ENCODE measurements around the gene TRAF2. TPM values are rescaled to one million over a fixed set of nuclear protein-coding genes. Genes with fewer than 3 reads are reported as not detected.

The TRAF2 gene
- 6.3 and 9.2 TPM in 2 replicates for total RNA-seq

GRCh38 chr9:136885950-136886578 is at the start of gene TRAF2:
TSS of gene TRAF2 (plus strand) at chr9:136886516. CDS start at chr9:136898741, 12,225 bp downstream.

GRCh38 chr9:136842380-136842948 is 43.9 kb upstream of the TRAF2 start, which contains the start of gene AJM1:
TSS of gene AJM1 (plus strand) at chr9:136842478. CDS start at chr9:136844415, 1,937 bp downstream.

GRCh38 chr9:136849038-136849959 is 37.0 kb upstream of the TRAF2 start, which contains the start of gene PHPT1:
TSS of gene PHPT1 (plus strand) at chr9:136849409. CDS start at chr9:136849431, 22 bp downstream.

GRCh38 chr9:136851941-136852663 is 34.2 kb upstream of the TRAF2 start, which contains the start of gene MAMDC4:
TSS of gene MAMDC4 (plus strand) at chr9:136852346. CDS start at chr9:136852417, 71 bp downstream.

GRCh38 chr9:136944519-136945332 is 58.4 kb downstream of the TRAF2 start, which contains the start of the genes C8G and FBXW5:
TSS of gene C8G (plus strand) at chr9:136945243. CDS start at chr9:136945321, 78 bp downstream.
TSS of gene FBXW5 (minus strand) at chr9:136944738. CDS start at chr9:136944083, 655 bp downstream.

GRCh38 chr9:136951541-136952320 is 65.4 kb downstream of the TRAF2 start, which contains the start of gene LCN12:
TSS of gene LCN12 (plus strand) at chr9:136952273. CDS start at chr9:136952328, 55 bp downstream.

Small RNA genes lying within 50 kb of the gene (small RNA-seq; reads per million reads assigned to genes)
- not detected for gene MIR4479

Other genes with a start within 250 kb of the TRAF2 start
- gene EGFL7, start 223.6 kb upstream of the TRAF2 start, total RNA-seq: 7.1 and 9.2 TPM in 2 replicates
- 28.5 and 34.9 TPM in 2 replicates for gene AGPAT2, start 199.1 kb upstream of the TRAF2 start, total RNA-seq
- 0.13 and 0.65 TPM in 2 replicates for gene DIPK1B, start 173.9 kb upstream of the TRAF2 start, total RNA-seq
- not detected in 2 replicates for gene LCN10, start 143.6 kb upstream of the TRAF2 start, total RNA-seq
- gene LCN6, start 138.0 kb upstream of the TRAF2 start, total RNA-seq: not detected in 2 replicates
- gene LCN8, start 128.3 kb upstream of the TRAF2 start, total RNA-seq: not detected in 2 replicates
- not detected in 2 replicates for gene LCN15, start 122.0 kb upstream of the TRAF2 start, total RNA-seq
- 37.4 and 42.7 TPM in 2 replicates for gene TMEM141, start 95.2 kb upstream of the TRAF2 start, total RNA-seq
- 0.26 and 0.32 TPM in 2 replicates for gene CCDC183, start 90.2 kb upstream of the TRAF2 start, total RNA-seq
- 41.4 and 60.4 TPM in 2 replicates for gene RABL6, start 78.6 kb upstream of the TRAF2 start, total RNA-seq
- 0.65 TPM in 2 replicates for gene AJM1, start 44.0 kb upstream of the TRAF2 start, total RNA-seq
- gene PHPT1, start 37.1 kb upstream of the TRAF2 start, total RNA-seq: 49.9 and 50.8 TPM in 2 replicates
- gene MAMDC4, start 34.2 kb upstream of the TRAF2 start, total RNA-seq: 0.39 and 0.76 TPM in 2 replicates
- gene EDF1, start 20.2 kb upstream of the TRAF2 start, total RNA-seq: 237 and 265 TPM in 2 replicates
- gene FBXW5, start 58.2 kb downstream of the TRAF2 start, total RNA-seq: 109 and 113 TPM in 2 replicates
- gene C8G, start 58.7 kb downstream of the TRAF2 start, total RNA-seq: 0.39 and 0.54 TPM in 2 replicates
- not detected in 2 replicates for gene LCN12, start 65.8 kb downstream of the TRAF2 start, total RNA-seq
- 0.65 and 5.1 TPM in 2 replicates for gene PTGDS, start 91.0 kb downstream of the TRAF2 start, total RNA-seq
- gene LCNL1, start 96.5 kb downstream of the TRAF2 start, total RNA-seq: 0.11 and 0.65 TPM in 2 replicates
- gene PAXX, start 105.9 kb downstream of the TRAF2 start, total RNA-seq: 12.1 and 12.8 TPM in 2 replicates
- 16.0 and 16.6 TPM in 2 replicates for gene CLIC3, start 110.1 kb downstream of the TRAF2 start, total RNA-seq
- 16.3 and 17.5 TPM in 2 replicates for gene ABCA2, start 141.7 kb downstream of the TRAF2 start, total RNA-seq
- not detected in 2 replicates for gene FUT7, start 145.6 kb downstream of the TRAF2 start, total RNA-seq
- 20.0 and 20.1 TPM in 2 replicates for gene NPDC1, start 159.7 kb downstream of the TRAF2 start, total RNA-seq
- gene ENTPD2, start 167.5 kb downstream of the TRAF2 start, total RNA-seq: not detected in 2 replicates
- 2.9 and 4.0 TPM in 2 replicates for gene SAPCD2, start 184.0 kb downstream of the TRAF2 start, total RNA-seq
- gene UAP1L1, start 191.0 kb downstream of the TRAF2 start, total RNA-seq: 15.6 and 22.1 TPM in 2 replicates
- gene MAN1B1, start 200.5 kb downstream of the TRAF2 start, total RNA-seq: 60.6 and 60.9 TPM in 2 replicates
- 66.0 and 68.3 TPM in 2 replicates for gene DPP7, start 228.2 kb downstream of the TRAF2 start, total RNA-seq